HepG2 (cell line): ENCODE results near the gene ARL8A. TPM values are rescaled to one million over a fixed set of nuclear protein-coding genes. Genes with fewer than 3 reads are reported as not detected.

Experiments used
- ETS1 ChIP-seq: sonication (generic); formaldehyde crosslinking; IDR thresholded peaks from 2 replicates; pipeline ENCODE4 v1.4.0; 2020; ENCODE audit warnings: missing genetic modification reagents
- HMG20B ChIP-seq: conservative IDR thresholded peaks from 2 replicates; pipeline ENCODE4 v1.6.1; 2016; ENCODE audit warnings: missing genetic modification reagents, missing compliant biosample characterization
- HMGXB3 ChIP-seq: sonication (generic); formaldehyde crosslinking; IDR thresholded peaks from 2 replicates; pipeline ENCODE4 v1.4.0; 2020; ENCODE audit warnings: missing genetic modification reagents, borderline replicate concordance
- HNF4A ChIP-seq: sonication (generic); formaldehyde crosslinking; IDR thresholded peaks from 2 replicates; pipeline ENCODE4 v1.4.0; 2020; ENCODE audit warnings: missing genetic modification reagents
- HOXA7 ChIP-seq: sonication (generic); formaldehyde crosslinking; IDR thresholded peaks from 2 replicates; pipeline ENCODE4 v1.8.1; 2022; ENCODE audit warnings: mild to moderate bottlenecking, missing genetic modification reagents, moderate library complexity
- MAF1 ChIP-seq: sonication (generic); formaldehyde crosslinking; IDR thresholded peaks from 2 replicates; pipeline ENCODE4 v1.5.0; 2020; ENCODE audit warnings: missing genetic modification reagents, borderline replicate concordance
- MAX ChIP-seq: IDR thresholded peaks from 2 replicates; pipeline ENCODE4 v1.6.1; 2012; ENCODE audit warnings: inconsistent platforms
- MYC ChIP-seq: sonication (generic); formaldehyde crosslinking; IDR thresholded peaks from 2 replicates; pipeline ENCODE4 v1.9.0; 2021; ENCODE audit warnings: missing genetic modification reagents, borderline replicate concordance
- RNF2 ChIP-seq: fragments of 450-650 bp; conservative IDR thresholded peaks from 2 replicates; pipeline ENCODE4 v1.6.1; 2016; ENCODE audit warnings: low read depth
- RXRB ChIP-seq: IDR thresholded peaks from 2 replicates; pipeline ENCODE4 v1.6.1; 2016; ENCODE audit warnings: borderline replicate concordance, missing genetic modification reagents, missing compliant biosample characterization
- SRSF1 ChIP-seq: fragments of 200-400 bp; formaldehyde crosslinking; optimal IDR thresholded peaks from 2 replicates; pipeline ENCODE3; 2017; ENCODE audit warnings: mild to moderate bottlenecking, low read depth, low read length, moderate library complexity
- XRCC5 ChIP-seq: fragments of 200-400 bp; formaldehyde crosslinking; optimal IDR thresholded peaks from 2 replicates; pipeline ENCODE3; 2017; ENCODE audit warnings: mild to moderate bottlenecking, low read length
- YEATS2 ChIP-seq: sonication (generic); formaldehyde crosslinking; IDR thresholded peaks from 2 replicates; pipeline ENCODE4 v1.4.0; 2020; ENCODE audit warnings: missing genetic modification reagents, borderline replicate concordance
- ZBTB46 ChIP-seq: sonication (generic); formaldehyde crosslinking; IDR thresholded peaks from 2 replicates; pipeline ENCODE4 v1.4.0; 2020; ENCODE audit warnings: mild to moderate bottlenecking, missing genetic modification reagents, borderline replicate concordance
- ZFP91 ChIP-seq: sonication (generic); formaldehyde crosslinking; IDR thresholded peaks from 2 replicates; pipeline ENCODE4 v1.9.0; 2022; ENCODE audit warnings: missing genetic modification reagents, mild to moderate bottlenecking, borderline replicate concordance
- ZFY ChIP-seq: sonication (generic); formaldehyde crosslinking; IDR thresholded peaks from 2 replicates; pipeline ENCODE4 v1.4.0; 2020; ENCODE audit warnings: missing genetic modification reagents
- ZNF614 ChIP-seq: IDR thresholded peaks from 2 replicates; pipeline ENCODE4 v1.6.1; 2018; ENCODE audit warnings: missing biosample characterization, missing genetic modification reagents, inconsistent platforms, borderline replicate concordance
- ZNF740 ChIP-seq: sonication (generic); formaldehyde crosslinking; IDR thresholded peaks from 2 replicates; pipeline ENCODE4 v1.4.0; 2020; ENCODE audit warnings: missing genetic modification reagents
- ZNF772 ChIP-seq: sonication (generic); formaldehyde crosslinking; IDR thresholded peaks from 2 replicates; pipeline ENCODE4 v1.5.0; 2020; ENCODE audit warnings: mild to moderate bottlenecking, missing genetic modification reagents
- polyA plus RNA-seq, 8 experiments: library from polyadenylated mRNA; depleted of rRNA in 3 of 8; stranded (reverse) in 7 of 8; unstranded in 1 of 8; fragments of >200 nt; fragmentation: Illumina TruSeq in 4 of 8; extraction: Trizol in 4 of 8; gene quantifications; 2 replicates each; pipeline versions ENCODE4 v1.2.1 to v1.2.3, GENCODE V29; 2011 to 2016; ENCODE audit warnings: low read depth in 4 of 8, missing spikeins in 1 of 8, mixed read lengths in 1 of 8; ENCODE audit not compliant: insufficient read depth in 1 of 8
- total RNA-seq, 5 experiments: library from RNA; depleted of rRNA; stranded (reverse); fragments of >200 nt; fragmentation: Illumina TruSeq; extraction: Trizol; gene quantifications; 2 replicates each; pipeline ENCODE4 v1.2.3, GENCODE V29; 2016; ENCODE audit warnings: low read depth in 1 of 5

Gene ARL8A
- total and polyA plus RNA-seq, 2 of the 13 experiments (the other 11 are each of a cell fraction or from before 2014, with no cell fraction given), result 2.7 to 23.4 TPM

- TF ChIP-seq ETS1 (no peak), ZFP91 (peak; percentile 84; the same call in 1 of the 2 replicates), ZNF614 (0 out of 2 replicates have a peak, but pooled peaks have one; percentile 61), HMG20B (CRISPR knock-in tag) (peak; percentile 15; the same call in 1 of the 2 replicates), HOXA7 (CRISPR knock-in tag) (no peak), RNF2 (peak; percentile 79), XRCC5 (peak; percentile 61), SRSF1 (peak; percentile 33), HMGXB3 (CRISPR knock-in tag) (peak; percentile 60; the same call in 1 of the 2 replicates), ZBTB46 (CRISPR knock-in tag) (peak; percentile 76; the same call in 1 of the 2 replicates), ZNF772 (CRISPR knock-in tag) (no peak), MAF1 (CRISPR knock-in tag) (no peak), HNF4A (CRISPR knock-in tag) (peak; percentile 92), RXRB (CRISPR knock-in tag) (no peak; the same call in none of the 2 replicates), MYC (peak; percentile 79), ZFY (CRISPR knock-in tag) (peak; percentile 57), MAX (peak; percentile 77), ZNF740 (CRISPR knock-in tag) (peak; percentile 70; the same call in 1 of the 2 replicates), YEATS2 (CRISPR knock-in tag) (no peak)
Observed at GRCh38 chr1:202084791-202085681, 59.5 kb downstream of the ARL8A start (continued).
